Activated CD4-positive, alpha-beta T cell treated with anti-CD3 and anti-CD28 coated beads for 24 hours (primary cell): Measurements from ENCODE around the gene DPH7.
A peak's percentile ranks its signal among the peaks of the same experiment; 100 is the strongest.
"Not testable (repeated sequence)": the region's sequence is repeated elsewhere in the genome, so short reads cannot be mapped to it uniquely, and the experiment has no call there.

Experiments
- DNase-seq, 2 donors: peaks; one replicate each; pipeline ENCODE4 v3.0.0-alpha.2; 2020; ENCODE audit warnings: low read depth in 2 of 2

DPH7 gene

GRCh38 chr9:137578518-137579258 is at the start of gene DPH7:
Gene DPH7 (minus strand): TSS chr9:137578925. CDS start chr9:137578777, 148 bp downstream.
- DNase-seq: peak; percentile 94 to 95

GRCh38 chr9:137627406-137627805 is 48.7 kb upstream of the DPH7 start:
- DNase-seq: not testable (repeated sequence)

- no peak for DNase-seq
These were observed 47.7 kb upstream of the DPH7 start for GRCh38 chr9:137626464-137626863.

GRCh38 chr9:137622211-137622610 is 43.5 kb upstream of the DPH7 start:
- not testable (repeated sequence) for DNase-seq

GRCh38 chr9:137621131-137621757 is 42.5 kb upstream of the DPH7 start:
- DNase-seq: no peak

GRCh38 chr9:137620581-137620980 is 41.9 kb upstream of the DPH7 start:
- DNase-seq: no peak

GRCh38 chr9:137620048-137620405 is 41.3 kb upstream of the DPH7 start:
- DNase-seq: no peak

- no peak for DNase-seq
These were observed 40.7 kb upstream of the DPH7 start for GRCh38 chr9:137619240-137620047.

- peak; percentile 82 to 83 for DNase-seq
These were observed 39.7 kb upstream of the DPH7 start, which contains the start of gene EHMT1 for GRCh38 chr9:137618105-137619067. Gene EHMT1 (plus strand): TSS chr9:137619005. CDS start chr9:137619029, 24 bp downstream.

- DNase-seq: no peak
These were observed 36.7 kb upstream of the DPH7 start for GRCh38 chr9:137615387-137615871.

- DNase-seq: no peak
These were observed 36.1 kb upstream of the DPH7 start for GRCh38 chr9:137614631-137615386.

- DNase-seq: no peak
These were observed 35.2 kb upstream of the DPH7 start for GRCh38 chr9:137613738-137614523.

- DNase-seq: no peak
These were observed 34.5 kb upstream of the DPH7 start for GRCh38 chr9:137613259-137613658.

GRCh38 chr9:137612741-137613142 is 34.0 kb upstream of the DPH7 start:
- no peak for DNase-seq

- DNase-seq: no peak
These were observed 33.2 kb upstream of the DPH7 start for GRCh38 chr9:137611623-137612609.

- no peak for DNase-seq
These were observed 32.2 kb upstream of the DPH7 start for GRCh38 chr9:137610944-137611343.

GRCh38 chr9:137607141-137607857 is 28.6 kb upstream of the DPH7 start:
- no peak for DNase-seq

- no peak for DNase-seq
These were observed 28.0 kb upstream of the DPH7 start for GRCh38 chr9:137606734-137607138.
